Keratinocyte (primary cell): ENCODE measurements around the gene HIGD2B. TPM values are rescaled to one million over a fixed set of nuclear protein-coding genes. Genes with fewer than 3 reads are reported as not detected.
"Not testable (repeated sequence)": the region's sequence is repeated elsewhere in the genome, so short reads cannot be mapped to it uniquely, and the experiment has no call there.

ENCODE experiments used
- DNase-seq: peaks from one replicate; pipeline ENCODE4 v3.0.0-alpha.2; 2011; ENCODE audit warnings: low read depth, missing footprints, low spot score
- FAIRE-seq: peaks from 2 replicates; lab custom pipeline; 2011; peaks lifted over from hg19 to GRCh38; lab: Jason Lieb, UNC
- H2AFZ ChIP-seq: 2 replicates; pipeline ENCODE4 v1.6.0; 2012; ENCODE audit warnings: low read length, control low read depth, inconsistent platforms; ENCODE audit not compliant: control insufficient read depth
- H3K27ac ChIP-seq: 2 replicates; pipeline ENCODE4 v1.5.1; 2011; ENCODE audit warnings: low read length; ENCODE audit not compliant: control insufficient read depth, insufficient read depth
- H3K27me3 ChIP-seq: 3 replicates; pipeline ENCODE4 v1.6.0; 2011; ENCODE audit warnings: low read length; ENCODE audit not compliant: control insufficient read depth, insufficient read depth; ENCODE audit errors: extremely low read depth
- H3K36me3 ChIP-seq, 2 experiments: 2 replicates in 1 of 2; 3 replicates in 1 of 2; pipeline ENCODE4 v1.5.1; 2011; ENCODE audit warnings: low read length in 2 of 2, mild to moderate bottlenecking in 1 of 2; ENCODE audit not compliant: control insufficient read depth in 2 of 2, insufficient read depth in 2 of 2; ENCODE audit errors: extremely low read depth in 1 of 2
- H3K4me1 ChIP-seq: 3 replicates; pipeline ENCODE4 v1.5.1; 2011; ENCODE audit warnings: low read length; ENCODE audit not compliant: control insufficient read depth, insufficient read depth; ENCODE audit errors: extremely low read depth
- H3K4me2 ChIP-seq: 3 replicates; pipeline ENCODE4 v1.6.0; 2011; ENCODE audit warnings: low read depth, low read length; ENCODE audit not compliant: control insufficient read depth, insufficient read depth; ENCODE audit errors: extremely low read depth
- H3K4me3 ChIP-seq, 3 experiments: fragments of 200-600 bp in 1 of 3; sonication (generic) in 1 of 3; 2 replicates in 2 of 3; 3 replicates in 1 of 3; pipeline ENCODE4 v1.5.1; 2011 to 2016; ENCODE audit warnings: low read length in 3 of 3, mild to moderate bottlenecking in 3 of 3, control low read depth in 2 of 3, inconsistent platforms in 1 of 3, low read depth in 1 of 3, mixed read lengths in 1 of 3, mixed run types in 1 of 3, moderate library complexity in 1 of 3; ENCODE audit not compliant: control insufficient read depth in 2 of 3, insufficient read depth in 2 of 3; ENCODE audit errors: extremely low read depth in 1 of 3
- H3K79me2 ChIP-seq: 2 replicates; pipeline ENCODE4 v1.6.0; 2012; ENCODE audit warnings: low read length; ENCODE audit not compliant: control insufficient read depth, insufficient read depth
- H3K9ac ChIP-seq: 3 replicates; pipeline ENCODE4 v1.6.0; 2011; ENCODE audit warnings: low read length; ENCODE audit not compliant: control insufficient read depth, insufficient read depth; ENCODE audit errors: extremely low read depth
- H3K9me1 ChIP-seq: 3 replicates; pipeline ENCODE4 v1.6.0; 2011; ENCODE audit warnings: low read length; ENCODE audit not compliant: control insufficient read depth, insufficient read depth; ENCODE audit errors: extremely low read depth
- H3K9me3 ChIP-seq: 2 replicates; pipeline ENCODE4 v1.5.1; 2012; ENCODE audit warnings: low read depth, low read length; ENCODE audit not compliant: control insufficient read depth
- H4K20me1 ChIP-seq: 3 replicates; pipeline ENCODE4 v1.6.0; 2011; ENCODE audit warnings: low read length; ENCODE audit not compliant: control insufficient read depth, insufficient read depth; ENCODE audit errors: extremely low read depth
- CTCF ChIP-seq, 3 experiments: IDR thresholded peaks in 1 of 3; conservative IDR thresholded peaks in 1 of 3; optimal IDR thresholded peaks in 1 of 3; 2 replicates in 2 of 3; 3 replicates in 1 of 3; pipeline versions ENCODE3 to v1.5.1; 2011; ENCODE audit warnings: low read length in 3 of 3, mild to moderate bottlenecking in 3 of 3, moderate library complexity in 2 of 3, control low read depth in 1 of 3, inconsistent platforms in 1 of 3; ENCODE audit not compliant: insufficient read depth in 2 of 3; ENCODE audit errors: extremely low read depth in 1 of 3
- EZH2 ChIP-seq: IDR thresholded peaks from one replicate; pipeline ENCODE4 v1.6.1; 2012; ENCODE audit warnings: inconsistent platforms, mild to moderate bottlenecking, low read length, moderate library complexity
- dilution Hi-C: fragments of 300-500 bp; cut with MboI; formaldehyde crosslinking; loops from one replicate; pipeline ENCODE4 v1.7.0; 2020; ENCODE audit warnings: low sequenced_read_pairs; ENCODE audit not compliant: extremely low pct_ligation_motif_present
- polyA plus RNA-seq, 5 experiments: library from polyadenylated mRNA; depleted of rRNA in 3 of 5; stranded (reverse) in 3 of 5; stranded (forward) in 1 of 5; unstranded in 1 of 5; fragments of >200 nt; gene quantifications; 1 replicate in 1 of 5; 2 replicates in 3 of 5; 3 replicates in 1 of 5; pipeline versions ENCODE4 v1.2.1 to v1.2.3, GENCODE V29; 2011 to 2012; ENCODE audit warnings: missing spikeins in 2 of 5, low read depth in 1 of 5, low replicate concordance in 1 of 5

The HIGD2B gene
- polyA plus RNA-seq, 1 donor (not counting 4 experiments of a cell fraction or from before 2014, with no cell fraction given) = not detected

GRCh38 chr15:72727154-72727553 is 41.2 kb upstream of the HIGD2B start:
- dilution Hi-C loops = no loop called here
- no peaks in the 10 kb centered on the region for H3K27me3 ChIP-seq
- no peak overlapping the region for H3K4me2 ChIP-seq
- H3K9ac ChIP-seq = no peak overlapping the region
- no peaks in the 10 kb centered on the region for H3K79me2 ChIP-seq
- no peak overlapping the region for H3K4me3 ChIP-seq
- FAIRE-seq (no peak), DNase-seq (no peak)
- H3K9me1 ChIP-seq = no peaks in the 10 kb centered on the region
- no peaks in the 10 kb centered on the region for H3K4me1 ChIP-seq
- TF ChIP-seq CTCF (optimal IDR thresholded peaks at IDR 0.05 in 1 of 3, IDR thresholded peaks at IDR 0.05 in 1 of 3, conservative IDR thresholded peaks at IDR 0.05 in 1 of 3; ENCODE audit: extremely low read depth in 1 of 3, insufficient read depth in 2 of 3, low read length in 3 of 3) (no peak), EZH2 (no peak)
- no peak overlapping the region for H2AFZ ChIP-seq
- H4K20me1 ChIP-seq = no peaks in the 10 kb centered on the region
- H3K27ac ChIP-seq = no peak overlapping the region
- H3K9me3 ChIP-seq = no peaks in the 10 kb centered on the region
- H3K36me3 ChIP-seq = peaks cover 0 to 3% of the 10 kb centered on the region in 2 experiments

- H3K9me3 ChIP-seq, H3K4me3 ChIP-seq, H4K20me1 ChIP-seq, H3K4me2 ChIP-seq, H3K9ac ChIP-seq, H3K36me3 ChIP-seq, DNase-seq, FAIRE-seq, dilution Hi-C loops, H3K4me1 ChIP-seq, H3K27ac ChIP-seq, H3K79me2 ChIP-seq, H2AFZ ChIP-seq, H3K9me1 ChIP-seq, H3K27me3 ChIP-seq: not testable (repeated sequence)
Measured at GRCh38 chr15:72725851-72726250, 39.9 kb upstream of the HIGD2B start.

- H3K4me2 ChIP-seq = no peak overlapping the region
- no peaks in the 10 kb centered on the region for H3K79me2 ChIP-seq
- H3K9me1 ChIP-seq = no peaks in the 10 kb centered on the region
- no peaks in the 10 kb centered on the region for H3K27me3 ChIP-seq
- no peak overlapping the region for H3K4me3 ChIP-seq
- H3K4me1 ChIP-seq = no peaks in the 10 kb centered on the region
- FAIRE-seq (no peak), DNase-seq (no peak)
- no peaks in the 10 kb centered on the region for H3K9me3 ChIP-seq
- no peak for TF ChIP-seq EZH2
- no peak for TF ChIP-seq CTCF (optimal IDR thresholded peaks at IDR 0.05 in 1 of 3, IDR thresholded peaks at IDR 0.05 in 1 of 3, conservative IDR thresholded peaks at IDR 0.05 in 1 of 3; ENCODE audit: extremely low read depth in 1 of 3, insufficient read depth in 2 of 3, low read length in 3 of 3)
- no peaks in the 10 kb centered on the region for H4K20me1 ChIP-seq
- no peak overlapping the region for H3K9ac ChIP-seq
- dilution Hi-C loops = no loop called here
- H3K36me3 ChIP-seq = no peaks in the 10 kb centered on the region
- H3K27ac ChIP-seq = no peak overlapping the region
- H2AFZ ChIP-seq = no peak overlapping the region
Measured at GRCh38 chr15:72725446-72725845, 39.5 kb upstream of the HIGD2B start.
